Ishikawa (cell line): ENCODE results near the gene WDHD1.

Experiments used
- CREB1 ChIP-seq: IDR thresholded peaks from 2 replicates; pipeline ENCODE4 v1.6.1; 2012; ENCODE audit warnings: low read depth
- EGR1 ChIP-seq: IDR thresholded peaks from 2 replicates; pipeline ENCODE4 v1.6.1; 2012
- FOXM1 ChIP-seq: IDR thresholded peaks from 2 replicates; pipeline ENCODE4 v1.6.1; 2012; ENCODE audit warnings: low read depth, borderline replicate concordance
- MAX ChIP-seq: IDR thresholded peaks from 2 replicates; pipeline ENCODE4 v1.6.1; 2012
- RAD21 ChIP-seq: IDR thresholded peaks from 2 replicates; pipeline ENCODE4 v1.6.1; 2012; ENCODE audit warnings: low read depth
- REST ChIP-seq: IDR thresholded peaks from 2 replicates; pipeline ENCODE4 v1.6.1; 2012; ENCODE audit warnings: low read depth, mild to moderate bottlenecking
- TAF1 ChIP-seq: IDR thresholded peaks from 2 replicates; pipeline ENCODE4 v1.6.1; 2012; ENCODE audit warnings: low read depth, mild to moderate bottlenecking
- TEAD4 ChIP-seq: IDR thresholded peaks from 2 replicates; pipeline ENCODE4 v1.6.1; 2012
- YY1 ChIP-seq: IDR thresholded peaks from 2 replicates; pipeline ENCODE4 v1.6.1; 2012; ENCODE audit warnings: low read depth

- TF ChIP-seq EGR1 (no peak), RAD21 (no peak), FOXM1 (no peak), TAF1 (no peak), CREB1 (no peak), TEAD4 (no peak), REST (no peak), YY1 (no peak), MAX (no peak)
Measured at GRCh38 chr14:55025948-55026347, 951 bp downstream of the WDHD1 start.
